HEK293 (cell line): ENCODE results near the gene CPTP.
A peak's percentile ranks its signal among the peaks of the same experiment; 100 is the strongest.

Experiments used
- CTCF ChIA-PET: fragments of 350-600 bp; formaldehyde crosslinking; extraction: SDS; loops from one replicate; lab custom pipeline; 2021; ENCODE audit warnings: antibody characterized with exemption; lab: Yijun Ruan, JAX
- POLR2A ChIA-PET: fragments of 300-600 bp; formaldehyde crosslinking; extraction: SDS; loops from one replicate; lab custom pipeline; 2020; ENCODE audit warnings: antibody characterized with exemption, inconsistent platforms; lab: Yijun Ruan, JAX
- H3K27ac ChIP-seq: fragments of 200-500 bp; sonication (Bioruptor generic); 2 replicates; pipeline ENCODE4 v1.5.1; 2014; ENCODE audit warnings: low read depth, low read length, control low read depth, inconsistent platforms; ENCODE audit errors: extremely low read depth
- H3K36me3 ChIP-seq, 2 experiments: fragments of 200-500 bp in 1 of 2; sonication (Bioruptor generic) in 1 of 2; 1 replicate in 1 of 2; 2 replicates in 1 of 2; pipeline ENCODE4 v1.5.1; 2014 to 2017; ENCODE audit warnings: inconsistent platforms in 2 of 2, low read length in 2 of 2; ENCODE audit not compliant: control insufficient read depth in 2 of 2, insufficient read depth in 1 of 2
- H3K4me1 ChIP-seq: fragments of 200-500 bp; sonication (Bioruptor generic); 2 replicates; pipeline ENCODE4 v1.5.1; 2014; ENCODE audit warnings: mild to moderate bottlenecking, low read length, inconsistent platforms; ENCODE audit not compliant: control insufficient read depth, insufficient read depth
- H3K4me3 ChIP-seq: 2 replicates; pipeline ENCODE4 v1.5.1; 2011; ENCODE audit warnings: low read depth, mild to moderate bottlenecking, control low read depth, low read length, moderate library complexity
- H3K9me3 ChIP-seq: fragments of 200-500 bp; sonication (Bioruptor generic); 2 replicates; pipeline ENCODE4 v1.5.1; 2014; ENCODE audit warnings: low read depth, low read length, inconsistent platforms; ENCODE audit not compliant: control insufficient read depth, insufficient read depth
- AEBP2 ChIP-seq: fragments of 450-650 bp; formaldehyde crosslinking; IDR thresholded peaks from 2 replicates; pipeline ENCODE4 v1.5.1; 2016; ENCODE audit warnings: missing biosample characterization, missing genetic modification characterization, borderline replicate concordance
- GLIS1 ChIP-seq: fragments of 450-650 bp; formaldehyde crosslinking; IDR thresholded peaks from 2 replicates; pipeline ENCODE4 v1.5.1; 2016; ENCODE audit warnings: missing biosample characterization, missing genetic modification characterization
- HIC1 ChIP-seq: fragments of 450-650 bp; formaldehyde crosslinking; IDR thresholded peaks from 2 replicates; pipeline ENCODE4 v1.5.1; 2016; ENCODE audit warnings: missing biosample characterization, missing genetic modification characterization
- KLF1 ChIP-seq: fragments of 450-650 bp; formaldehyde crosslinking; IDR thresholded peaks from 2 replicates; pipeline ENCODE4 v1.5.1; 2016; ENCODE audit warnings: missing biosample characterization, missing genetic modification characterization
- KLF8 ChIP-seq: fragments of 450-650 bp; formaldehyde crosslinking; IDR thresholded peaks from 2 replicates; pipeline ENCODE4 v1.5.1; 2016; ENCODE audit warnings: missing biosample characterization, missing genetic modification characterization
- KLF9 ChIP-seq: fragments of 450-650 bp; formaldehyde crosslinking; IDR thresholded peaks from 2 replicates; pipeline ENCODE4 v1.5.1; 2016; ENCODE audit warnings: missing biosample characterization, missing genetic modification characterization, low read depth
- SP3 ChIP-seq: fragments of 450-650 bp; formaldehyde crosslinking; IDR thresholded peaks from 2 replicates; pipeline ENCODE4 v1.5.1; 2016; ENCODE audit warnings: missing biosample characterization, missing genetic modification characterization
- ZFHX2 ChIP-seq: fragments of 450-650 bp; formaldehyde crosslinking; conservative IDR thresholded peaks from 2 replicates; pipeline ENCODE4 v1.5.1; 2016; ENCODE audit warnings: missing biosample characterization, missing genetic modification characterization
- ZNF211 ChIP-seq: fragments of 450-650 bp; formaldehyde crosslinking; IDR thresholded peaks from 2 replicates; pipeline ENCODE4 v1.5.1; 2016; ENCODE audit warnings: low read depth, missing biosample characterization, missing genetic modification characterization
- ZNF555 ChIP-seq: fragments of 450-650 bp; formaldehyde crosslinking; conservative IDR thresholded peaks from 2 replicates; pipeline ENCODE4 v1.5.1; 2017; ENCODE audit warnings: missing biosample characterization, mild to moderate bottlenecking, missing genetic modification characterization, inconsistent platforms
- ZNF558 ChIP-seq: fragments of 450-650 bp; formaldehyde crosslinking; IDR thresholded peaks from 2 replicates; pipeline ENCODE4 v1.5.1; 2016; ENCODE audit warnings: missing biosample characterization, missing genetic modification characterization
- ZNF600 ChIP-seq: fragments of 450-650 bp; formaldehyde crosslinking; IDR thresholded peaks from 2 replicates; pipeline ENCODE4 v1.5.1; 2016; ENCODE audit warnings: missing biosample characterization, missing genetic modification characterization
- ZNF658 ChIP-seq: fragments of 450-650 bp; formaldehyde crosslinking; IDR thresholded peaks from 2 replicates; pipeline ENCODE4; 2016; ENCODE audit warnings: missing biosample characterization, missing genetic modification characterization
- ZSCAN16 ChIP-seq: fragments of 450-650 bp; formaldehyde crosslinking; IDR thresholded peaks from 2 replicates; pipeline ENCODE4 v1.5.1; 2016; ENCODE audit warnings: missing biosample characterization, missing genetic modification characterization
- TF ChIP-seq, protein P1 (sequence below): fragments of 450-650 bp; formaldehyde crosslinking; IDR thresholded peaks from 2 replicates; pipeline ENCODE4 v1.5.1; 2016; ENCODE audit warnings: missing biosample characterization, missing genetic modification characterization
- TF ChIP-seq, protein P2 (sequence below): fragments of 450-650 bp; formaldehyde crosslinking; IDR thresholded peaks from 2 replicates; pipeline ENCODE4 v1.5.1; 2016; ENCODE audit warnings: missing biosample characterization, missing genetic modification characterization

The CPTP gene

DNA sequence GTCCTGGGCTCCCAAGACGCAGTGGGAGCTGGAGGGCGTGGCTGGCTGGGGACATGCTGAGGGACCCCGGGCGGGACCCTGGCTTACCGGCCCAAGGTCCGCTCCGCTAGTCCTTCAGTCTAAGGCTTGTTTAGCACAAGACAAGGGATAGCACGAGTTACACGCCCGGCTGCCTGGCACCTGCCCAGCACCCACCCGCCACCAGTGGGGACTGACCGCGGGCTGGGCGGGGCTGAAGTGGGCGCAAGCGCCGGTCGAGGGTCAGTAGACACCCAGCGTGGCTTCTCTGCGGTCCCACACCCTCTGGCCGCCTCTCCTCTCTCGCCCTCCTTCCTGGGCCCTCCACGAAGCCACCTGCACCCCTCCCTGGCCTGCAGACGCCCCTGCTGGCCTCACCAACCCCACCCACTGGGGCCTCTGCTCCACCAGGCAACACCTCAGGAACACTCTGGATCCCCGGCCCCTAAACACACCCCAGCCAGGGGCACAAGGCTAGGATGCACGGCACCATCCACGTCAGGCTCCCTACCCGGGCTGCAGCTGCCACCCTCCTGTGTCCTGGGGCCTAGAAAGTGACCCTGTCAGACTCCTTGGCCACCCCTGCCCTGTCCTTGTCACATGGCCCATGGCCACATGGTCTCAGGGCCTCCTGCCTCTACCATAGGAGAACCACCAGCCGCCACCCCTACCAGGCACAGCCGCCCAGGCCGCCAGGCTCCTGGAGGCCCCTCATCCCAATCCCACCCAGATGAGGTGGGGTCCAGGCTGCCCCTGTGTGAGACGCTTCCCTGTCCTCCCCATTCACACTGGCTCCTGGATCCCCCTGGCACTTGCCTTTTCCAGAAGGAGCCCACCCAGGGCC, 12.6 kb downstream of the CPTP start:
- Histone ChIP-seq H3K9me3 (no peaks in the 10 kb centered on the region), H3K36me3 (peaks cover 0 to 79% of the 10 kb centered on the region in 2 experiments; a peak in 2 of 3 replicates), H3K4me1 (no peaks in the 10 kb centered on the region), H3K27ac (no peak overlapping the region), H3K4me3 (no peak overlapping the region)
- peak; percentile 16; the same call in 1 of the 2 replicates for TF ChIP-seq HIC1 (tag by site-specific recombination)
- TF ChIP-seq GLIS1, result peak; percentile 57
- TF ChIP-seq KLF9 (tag by site-specific recombination), result 0 out of 2 replicates have a peak, but pooled peaks have one; percentile 25
- no peak for TF ChIP-seq ZNF558 (tag by site-specific recombination)
- TF ChIP-seq KLF1 (tag by site-specific recombination), result peak; percentile 63
- no peak for TF ChIP-seq ZFHX2 (tag by site-specific recombination)
- POLR2A ChIA-PET, result interaction anchor here (0.9 to 2.4 kb wide), 4 partner anchors 9 to 25 kb away, joined by 3 to 7 read pairs (median 4); no protein-coding TSS in a partner anchor
- CTCF ChIA-PET, result interaction anchor here (0.6 kb wide), 1 partner anchor 277 kb away, joined by 3 read pairs; no protein-coding TSS in a partner anchor

DNA sequence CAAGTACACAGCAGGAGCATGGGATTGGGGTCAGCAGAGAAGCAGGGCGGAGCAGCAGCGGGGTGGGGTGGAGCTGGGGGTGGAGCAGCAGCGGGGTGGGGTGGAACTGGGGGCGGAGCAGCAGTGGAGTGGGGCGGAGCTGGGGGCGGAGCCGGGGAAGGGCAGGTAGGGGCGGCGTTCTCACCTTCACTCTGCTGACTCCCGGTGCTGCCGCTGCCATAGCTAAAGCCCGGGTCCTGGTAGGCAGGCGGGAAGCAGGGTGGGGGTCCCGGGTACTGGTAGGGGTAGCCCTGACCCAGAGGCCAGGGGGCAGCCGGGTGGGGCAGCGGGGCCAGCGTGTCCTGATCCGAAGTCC, 13.2 kb downstream of the CPTP start:
- ChIA-PET CTCF (interaction anchor here (0.6 kb wide), 1 partner anchor 277 kb away, joined by 3 read pairs; no protein-coding TSS in a partner anchor), POLR2A (interaction anchor here (0.9 to 1.5 kb wide), 2 partner anchors 12 to 19 kb away, joined by 3 to 6 read pairs; no protein-coding TSS in a partner anchor)
- Histone ChIP-seq H3K4me1 (no peaks in the 10 kb centered on the region), H3K27ac (no peak overlapping the region), H3K4me3 (no peak overlapping the region), H3K9me3 (no peaks in the 10 kb centered on the region), H3K36me3 (peaks cover 0 to 85% of the 10 kb centered on the region in 2 experiments; a peak in 2 of 3 replicates)
- TF ChIP-seq ZNF658 (tag by site-specific recombination), result no peak
- no peak for TF ChIP-seq ZNF555 (tag by site-specific recombination)
- TF ChIP-seq KLF8 (tag by site-specific recombination), result peak; percentile 79
- TF ChIP-seq, protein P1, sequence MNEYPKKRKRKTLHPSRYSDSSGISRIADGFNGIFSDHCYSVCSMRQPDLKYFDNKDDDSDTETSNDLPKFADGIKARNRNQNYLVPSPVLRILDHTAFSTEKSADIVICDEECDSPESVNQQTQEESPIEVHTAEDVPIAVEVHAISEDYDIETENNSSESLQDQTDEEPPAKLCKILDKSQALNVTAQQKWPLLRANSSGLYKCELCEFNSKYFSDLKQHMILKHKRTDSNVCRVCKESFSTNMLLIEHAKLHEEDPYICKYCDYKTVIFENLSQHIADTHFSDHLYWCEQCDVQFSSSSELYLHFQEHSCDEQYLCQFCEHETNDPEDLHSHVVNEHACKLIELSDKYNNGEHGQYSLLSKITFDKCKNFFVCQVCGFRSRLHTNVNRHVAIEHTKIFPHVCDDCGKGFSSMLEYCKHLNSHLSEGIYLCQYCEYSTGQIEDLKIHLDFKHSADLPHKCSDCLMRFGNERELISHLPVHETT, result no peak
- TF ChIP-seq ZSCAN16 (tag by site-specific recombination), result no peak
- no peak for TF ChIP-seq ZNF211 (tag by site-specific recombination)
- TF ChIP-seq KLF9 (tag by site-specific recombination), result 0 out of 2 replicates have a peak, but pooled peaks have one; percentile 19
- no peak for TF ChIP-seq AEBP2 (tag by site-specific recombination)
- TF ChIP-seq SP3 (tag by site-specific recombination), result 0 out of 2 replicates have a peak, but pooled peaks have one; percentile 29
- TF ChIP-seq, protein P2, sequence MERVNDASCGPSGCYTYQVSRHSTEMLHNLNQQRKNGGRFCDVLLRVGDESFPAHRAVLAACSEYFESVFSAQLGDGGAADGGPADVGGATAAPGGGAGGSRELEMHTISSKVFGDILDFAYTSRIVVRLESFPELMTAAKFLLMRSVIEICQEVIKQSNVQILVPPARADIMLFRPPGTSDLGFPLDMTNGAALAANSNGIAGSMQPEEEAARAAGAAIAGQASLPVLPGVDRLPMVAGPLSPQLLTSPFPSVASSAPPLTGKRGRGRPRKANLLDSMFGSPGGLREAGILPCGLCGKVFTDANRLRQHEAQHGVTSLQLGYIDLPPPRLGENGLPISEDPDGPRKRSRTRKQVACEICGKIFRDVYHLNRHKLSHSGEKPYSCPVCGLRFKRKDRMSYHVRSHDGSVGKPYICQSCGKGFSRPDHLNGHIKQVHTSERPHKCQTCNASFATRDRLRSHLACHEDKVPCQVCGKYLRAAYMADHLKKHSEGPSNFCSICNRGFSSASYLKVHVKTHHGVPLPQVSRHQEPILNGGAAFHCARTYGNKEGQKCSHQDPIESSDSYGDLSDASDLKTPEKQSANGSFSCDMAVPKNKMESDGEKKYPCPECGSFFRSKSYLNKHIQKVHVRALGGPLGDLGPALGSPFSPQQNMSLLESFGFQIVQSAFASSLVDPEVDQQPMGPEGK, result 0 out of 2 replicates have a peak, but pooled peaks have one; percentile 20
- TF ChIP-seq KLF1 (tag by site-specific recombination), result peak; percentile 68; the same call in 1 of the 2 replicates
- TF ChIP-seq ZNF600 (tag by site-specific recombination), result no peak
